Measurements from ENCODE around the gene KCNA10. TPM values are rescaled to one million over a fixed set of nuclear protein-coding genes. Genes with fewer than 3 reads are reported as not detected.

KCNA10 gene
- total and polyA plus RNA-seq, 2 of the 13 experiments (the other 11 are each of a cell fraction or from before 2014, with no cell fraction given), result not detected

GRCh38 chr1:110566836-110567235, 47.9 kb upstream of the KCNA10 start:
- intact Hi-C loops (cut with micrococcal nuclease; ENCODE audit: unreplicated experiment) (no loop called here), in situ Hi-C loops (cut with HindIII; ENCODE audit: extremely low pct_ligation_motif_present, low pct_unique_long_range_greater_than_20kb) (no loop called here)
- no TSS peak for BruUV-seq (replicated peaks)
- Histone ChIP-seq H3K4me1 (ENCODE audit: insufficient read depth, low read length) (no peaks in the 10 kb centered on the region), H3K9me3 (ENCODE audit: low read length) (no peaks in the 10 kb centered on the region), H3K27ac (ENCODE audit: extremely low read length, insufficient read depth, low read length) (no peak overlapping the region), H2AFZ (ENCODE audit: low read length) (no peak overlapping the region), H3K4me2 (ENCODE audit: low read depth, low read length) (no peak overlapping the region), H3K9ac (ENCODE audit: insufficient read depth, low read depth, low read length) (no peak overlapping the region), H3K36me3 (replicated peaks in 1 of 2; ENCODE audit: control insufficient read depth in 1 of 2, insufficient read depth in 2 of 2, low read length in 2 of 2) (no peaks in the 10 kb centered on the region), H3K27me3 (ENCODE audit: control insufficient read depth in 1 of 2, insufficient read depth in 2 of 2, low read length in 2 of 2) (peaks cover 0 to 15% of the 10 kb centered on the region in 2 experiments; a peak in 2 of 5 replicates), H3K79me2 (ENCODE audit: insufficient read depth, low read length) (no peaks in the 10 kb centered on the region), H4K20me1 (ENCODE audit: insufficient read depth, low read length) (no peaks in the 10 kb centered on the region), H3K4me3 (replicated peaks in 1 of 3; ENCODE audit: insufficient read depth in 1 of 3, low read depth in 2 of 3, low read length in 3 of 3) (no peak overlapping the region)
- DNase-seq (ENCODE audit: low spot score) (no peak), FAIRE-seq (no peak), ATAC-seq (no peak)
- ChIA-PET POLR2A (no interaction called here), CTCF (ENCODE audit: low intra/inter-chr PET ratio, low total read pairs) (no interaction called here)
- TF ChIP-seq HNF4A (CRISPR knock-in tag; IDR thresholded peaks at IDR 0.05), result no peak
- TF ChIP-seq CREB1 (IDR thresholded peaks at IDR 0.05), result peak; percentile 11; the same call in 1 of the 2 replicates
- TF ChIP-seq CREB1 (CRISPR knock-in tag; IDR thresholded peaks at IDR 0.05), result no peak
- peak; percentile 86 for TF ChIP-seq ATF7 (IDR thresholded peaks at IDR 0.05)
- TF ChIP-seq ATF7 (CRISPR knock-in tag; IDR thresholded peaks at IDR 0.05), result no peak
- TF ChIP-seq, protein P1, sequence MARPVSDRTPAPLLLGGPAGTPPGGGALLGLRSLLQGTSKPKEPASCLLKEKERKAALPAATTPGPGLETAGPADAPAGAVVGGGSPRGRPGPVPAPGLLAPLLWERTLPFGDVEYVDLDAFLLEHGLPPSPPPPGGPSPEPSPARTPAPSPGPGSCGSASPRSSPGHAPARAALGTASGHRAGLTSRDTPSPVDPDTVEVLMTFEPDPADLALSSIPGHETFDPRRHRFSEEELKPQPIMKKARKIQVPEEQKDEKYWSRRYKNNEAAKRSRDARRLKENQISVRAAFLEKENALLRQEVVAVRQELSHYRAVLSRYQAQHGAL (CRISPR knock-in tag; IDR thresholded peaks at IDR 0.05; ENCODE audit: not compliant biosample characterization), result no peak
- 2% methylated on average over 3 of the region's 3 CpGs for WGBS (ENCODE audit: low lambda C conversion rate)

DNA sequence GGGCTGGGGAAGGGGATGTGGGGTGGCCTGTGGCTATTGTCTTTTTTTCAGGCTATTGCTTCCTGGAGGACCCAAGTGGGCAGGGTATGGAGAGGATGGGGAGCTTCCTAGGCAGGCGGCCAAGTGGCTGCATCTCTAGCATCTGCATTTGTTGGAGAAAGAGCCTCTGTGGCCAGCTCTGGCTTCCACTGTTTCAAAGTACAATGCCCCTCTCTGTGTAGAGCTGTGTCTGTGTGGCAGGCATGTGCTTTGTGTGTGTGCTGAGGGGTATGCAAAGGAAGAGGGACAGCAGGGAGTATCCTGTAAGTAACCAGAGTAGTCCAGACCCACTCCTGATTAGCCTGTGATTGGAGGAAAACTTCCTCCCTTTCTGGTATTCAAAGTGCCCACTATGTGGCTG, 46.6 kb upstream of the KCNA10 start:
- H3K4me2 ChIP-seq (ENCODE audit: low read depth, low read length), result no peak overlapping the region
- BruUV-seq (replicated peaks), result no TSS peak
- intact Hi-C loops (cut with micrococcal nuclease; ENCODE audit: unreplicated experiment) (no loop called here), in situ Hi-C loops (cut with HindIII; ENCODE audit: extremely low pct_ligation_motif_present, low pct_unique_long_range_greater_than_20kb) (no loop called here)
- no peak overlapping the region for H2AFZ ChIP-seq (ENCODE audit: low read length)
- H3K4me1 ChIP-seq (ENCODE audit: insufficient read depth, low read length), result no peaks in the 10 kb centered on the region
- ATAC-seq, result no peak
- no peaks in the 10 kb centered on the region for H3K9me3 ChIP-seq (ENCODE audit: low read length)
- no peak overlapping the region for H3K4me3 ChIP-seq (replicated peaks in 1 of 3; ENCODE audit: insufficient read depth in 1 of 3, low read depth in 2 of 3, low read length in 3 of 3)
- H3K9ac ChIP-seq (ENCODE audit: insufficient read depth, low read depth, low read length), result no peak overlapping the region
- H3K36me3 ChIP-seq (replicated peaks in 1 of 2; ENCODE audit: control insufficient read depth in 1 of 2, insufficient read depth in 2 of 2, low read length in 2 of 2), result no peaks in the 10 kb centered on the region
- no peak overlapping the region for H3K27ac ChIP-seq (ENCODE audit: extremely low read length, insufficient read depth, low read length)
- H3K79me2 ChIP-seq (ENCODE audit: insufficient read depth, low read length), result no peaks in the 10 kb centered on the region
- H4K20me1 ChIP-seq (ENCODE audit: insufficient read depth, low read length), result no peaks in the 10 kb centered on the region
- peaks cover 2 to 15% of the 10 kb centered on the region in 2 experiments; a peak in 3 of 5 replicates for H3K27me3 ChIP-seq (ENCODE audit: control insufficient read depth in 1 of 2, insufficient read depth in 2 of 2, low read length in 2 of 2)
- FAIRE-seq, result no peak
- ChIA-PET CTCF (ENCODE audit: low intra/inter-chr PET ratio, low total read pairs) (no interaction called here), POLR2A (no interaction called here)
- no peak for DNase-seq (ENCODE audit: low spot score)
- 0% methylated on average over 1 of the region's 1 CpG for WGBS (ENCODE audit: low lambda C conversion rate)
- TF ChIP-seq ZC3H4 (CRISPR knock-in tag; IDR thresholded peaks at IDR 0.05; ENCODE audit: borderline replicate concordance), result no peak
- no peak for TF ChIP-seq ZNF263 (CRISPR knock-in tag; IDR thresholded peaks at IDR 0.05)
- no peak for TF ChIP-seq SIN3B (IDR thresholded peaks at IDR 0.05; ENCODE audit: low read length)
- TF ChIP-seq SOX6 (IDR thresholded peaks at IDR 0.05), result no peak
- no peak for TF ChIP-seq SOX6 (CRISPR knock-in tag; IDR thresholded peaks at IDR 0.05)
- TF ChIP-seq ZNF878 (CRISPR knock-in tag; IDR thresholded peaks at IDR 0.05), result no peak
- no peak for TF ChIP-seq HNRNPUL1 (IDR thresholded peaks at IDR 0.05; ENCODE audit: low read depth, low read length)
- no peak for TF ChIP-seq JUND (CRISPR knock-in tag; IDR thresholded peaks at IDR 0.05)

Measured in HepG2 (cell line).